GM12878 (cell line): Measurements from ENCODE around the gene DDX56. TPM values are rescaled to one million over a fixed set of nuclear protein-coding genes. Genes with fewer than 3 reads are reported as not detected.

Experiments
- MEF2B ChIP-seq: fragments of 450-650 bp; IDR thresholded peaks from 2 replicates; pipeline ENCODE4 v1.6.1; 2018; ENCODE audit warnings: mild to moderate bottlenecking, moderate library complexity; ENCODE audit not compliant: partially characterized antibody, poor library complexity, severe bottlenecking
- NR2C1 ChIP-seq: fragments of 450-650 bp; IDR thresholded peaks from 2 replicates; pipeline ENCODE4 v1.6.1; 2017; ENCODE audit warnings: antibody characterized with exemption, mild to moderate bottlenecking, moderate library complexity
- YBX1 ChIP-seq: fragments of 450-650 bp; IDR thresholded peaks from 2 replicates; pipeline ENCODE4 v1.6.1; 2016; ENCODE audit warnings: antibody characterized with exemption
- ZNF274 ChIP-seq: IDR thresholded peaks from one replicate; pipeline ENCODE4 v1.8.0; 2011; ENCODE audit not compliant: insufficient read length, insufficient read depth
- polyA plus RNA-seq, 11 experiments: library from polyadenylated mRNA; depleted of rRNA in 4 of 11; unstranded in 6 of 11; stranded (reverse) in 5 of 11; fragments of >200 nt; fragmentation: Nextera tagmentation in 4 of 11; fragmentation: Illumina TruSeq in 1 of 11; extraction: Ambion mirVana in 4 of 11; extraction: Trizol in 1 of 11; gene quantifications; 1 replicate in 1 of 11; 2 replicates in 10 of 11; pipeline versions ENCODE4 v1.2.1 to v1.2.3, GENCODE V29; 2011 to 2016; ENCODE audit warnings: inconsistent platforms in 2 of 11, missing spikeins in 2 of 11, low read depth in 1 of 11
- total RNA-seq, 4 experiments: library from RNA; depleted of rRNA in 3 of 4; stranded (reverse); fragments of >200 nt in 3 of 4; fragmentation: Illumina TruSeq in 1 of 4; extraction: Trizol in 1 of 4; gene quantifications; 2 replicates each; pipeline versions ENCODE4 v1.2.1 to v1.2.3, GENCODE V29; 2013 to 2021

Gene DDX56
- total and polyA plus RNA-seq, 10 of the 15 experiments (the other 5 are each of a cell fraction or from before 2014, with no cell fraction given) = 19.8 to 136 (median 81.3) TPM

- no peak for TF ChIP-seq MEF2B
- no peak for TF ChIP-seq NR2C1
- no peak for TF ChIP-seq YBX1
- no peak for TF ChIP-seq ZNF274
These were observed 56.5 kb downstream of the DDX56 start (continued) for GRCh38 chr7:44517175-44517574.

Other genes with a start within 250 kb of the DDX56 start
- gene CAMK2B, start 248.3 kb downstream of the DDX56 start, total RNA-seq (2014; rRNA removed) = 0.16 and 0.17 TPM in 2 replicates
- not detected in 2 replicates for gene CAMK2B, start 248.3 kb downstream of the DDX56 start, total RNA-seq (2014; rRNA removed; fragmentation: Illumina TruSeq; extraction: Trizol)
- gene CAMK2B, start 248.3 kb downstream of the DDX56 start, total RNA-seq (2021) = 0.23 and 0.24 TPM in 2 replicates
- gene CAMK2B, start 248.3 kb downstream of the DDX56 start, polyA plus RNA-seq (2011; rRNA removed) = 0.06 and 0.11 TPM in 2 replicates
- gene CAMK2B, start 248.3 kb downstream of the DDX56 start, polyA plus RNA-seq (2014; fragmentation: Illumina TruSeq; extraction: Trizol) = 0.06 TPM in 1 of 2 replicates, not detected in the other
- not detected for gene CAMK2B, start 248.3 kb downstream of the DDX56 start, polyA plus RNA-seq (2014; fragmentation: Nextera tagmentation; extraction: Ambion mirVana)
- gene CAMK2B, start 248.3 kb downstream of the DDX56 start, polyA plus RNA-seq (2014; rRNA removed) = 0.06 and 0.22 TPM in 2 replicates
- gene CAMK2B, start 248.3 kb downstream of the DDX56 start, polyA plus RNA-seq (2016; fragmentation: Nextera tagmentation; extraction: Ambion mirVana) = not detected
- 41.1 and 53.0 TPM in 2 replicates for gene NUDCD3, start 83.2 kb downstream of the DDX56 start, total RNA-seq (2014; rRNA removed)
- 29.1 and 35.4 TPM in 2 replicates for gene NUDCD3, start 83.2 kb downstream of the DDX56 start, total RNA-seq (2014; rRNA removed; fragmentation: Illumina TruSeq; extraction: Trizol)
- 89.8 and 92.3 TPM in 2 replicates for gene NUDCD3, start 83.2 kb downstream of the DDX56 start, total RNA-seq (2021)
- gene NUDCD3, start 83.2 kb downstream of the DDX56 start, polyA plus RNA-seq (2011; rRNA removed) = 46.6 and 54.4 TPM in 2 replicates
- gene NUDCD3, start 83.2 kb downstream of the DDX56 start, polyA plus RNA-seq (2014; fragmentation: Illumina TruSeq; extraction: Trizol) = 42.9 and 49.8 TPM in 2 replicates
- gene NUDCD3, start 83.2 kb downstream of the DDX56 start, polyA plus RNA-seq (2014; fragmentation: Nextera tagmentation; extraction: Ambion mirVana) = 10 to 100 TPM; 25.0 to 30.7 TPM
- 43.1 and 47.0 TPM in 2 replicates for gene NUDCD3, start 83.2 kb downstream of the DDX56 start, polyA plus RNA-seq (2014; rRNA removed)
- 10 to 100 TPM; 75.2 to 77.4 TPM for gene NUDCD3, start 83.2 kb downstream of the DDX56 start, polyA plus RNA-seq (2016; fragmentation: Nextera tagmentation; extraction: Ambion mirVana)
- 0.11 TPM in 1 of 2 replicates, not detected in the other for gene NPC1L1, start 32.6 kb downstream of the DDX56 start, total RNA-seq (2014; rRNA removed)
- gene NPC1L1, start 32.6 kb downstream of the DDX56 start, total RNA-seq (2014; rRNA removed; fragmentation: Illumina TruSeq; extraction: Trizol) = not detected in 2 replicates
- 0.08 TPM in 1 of 2 replicates, not detected in the other for gene NPC1L1, start 32.6 kb downstream of the DDX56 start, total RNA-seq (2021)
- gene NPC1L1, start 32.6 kb downstream of the DDX56 start, polyA plus RNA-seq (2011; rRNA removed) = 0.37 and 0.90 TPM in 2 replicates
- 0.01 TPM in 1 of 2 replicates, not detected in the other for gene NPC1L1, start 32.6 kb downstream of the DDX56 start, polyA plus RNA-seq (2014; fragmentation: Illumina TruSeq; extraction: Trizol)
- gene NPC1L1, start 32.6 kb downstream of the DDX56 start, polyA plus RNA-seq (2014; fragmentation: Nextera tagmentation; extraction: Ambion mirVana) = not detected
- 0.03 TPM in 1 of 2 replicates, not detected in the other for gene NPC1L1, start 32.6 kb downstream of the DDX56 start, polyA plus RNA-seq (2014; rRNA removed)
- not detected for gene NPC1L1, start 32.6 kb downstream of the DDX56 start, polyA plus RNA-seq (2016; fragmentation: Nextera tagmentation; extraction: Ambion mirVana)
- 71.3 and 75.3 TPM in 2 replicates for gene TMED4, start 8.3 kb upstream of the DDX56 start, total RNA-seq (2014; rRNA removed)
- gene TMED4, start 8.3 kb upstream of the DDX56 start, total RNA-seq (2014; rRNA removed; fragmentation: Illumina TruSeq; extraction: Trizol) = 39.1 and 41.4 TPM in 2 replicates
- 41.6 and 48.1 TPM in 2 replicates for gene TMED4, start 8.3 kb upstream of the DDX56 start, total RNA-seq (2021)
- 67.1 and 69.8 TPM in 2 replicates for gene TMED4, start 8.3 kb upstream of the DDX56 start, polyA plus RNA-seq (2011; rRNA removed)
- gene TMED4, start 8.3 kb upstream of the DDX56 start, polyA plus RNA-seq (2014; fragmentation: Illumina TruSeq; extraction: Trizol) = 37.3 and 38.9 TPM in 2 replicates
- 10 to 100 TPM; 20.8 to 21.0 TPM for gene TMED4, start 8.3 kb upstream of the DDX56 start, polyA plus RNA-seq (2014; fragmentation: Nextera tagmentation; extraction: Ambion mirVana)
- gene TMED4, start 8.3 kb upstream of the DDX56 start, polyA plus RNA-seq (2014; rRNA removed) = 48.1 and 53.9 TPM in 2 replicates
- gene TMED4, start 8.3 kb upstream of the DDX56 start, polyA plus RNA-seq (2016; fragmentation: Nextera tagmentation; extraction: Ambion mirVana) = 10 to 100 TPM; 55.6 to 57.4 TPM
- 60.6 and 63.5 TPM in 2 replicates for gene OGDH, start 32.7 kb upstream of the DDX56 start, total RNA-seq (2014; rRNA removed)
- gene OGDH, start 32.7 kb upstream of the DDX56 start, total RNA-seq (2014; rRNA removed; fragmentation: Illumina TruSeq; extraction: Trizol) = 20.5 and 23.1 TPM in 2 replicates
- 103 and 104 TPM in 2 replicates for gene OGDH, start 32.7 kb upstream of the DDX56 start, total RNA-seq (2021)
- gene OGDH, start 32.7 kb upstream of the DDX56 start, polyA plus RNA-seq (2011; rRNA removed) = 16.7 and 33.8 TPM in 2 replicates
- 39.9 and 56.7 TPM in 2 replicates for gene OGDH, start 32.7 kb upstream of the DDX56 start, polyA plus RNA-seq (2014; fragmentation: Illumina TruSeq; extraction: Trizol)
- gene OGDH, start 32.7 kb upstream of the DDX56 start, polyA plus RNA-seq (2014; fragmentation: Nextera tagmentation; extraction: Ambion mirVana) = 1 to 10 TPM; 4.1 to 4.2 TPM
- gene OGDH, start 32.7 kb upstream of the DDX56 start, polyA plus RNA-seq (2014; rRNA removed) = 44.7 and 49.1 TPM in 2 replicates
- gene OGDH, start 32.7 kb upstream of the DDX56 start, polyA plus RNA-seq (2016; fragmentation: Nextera tagmentation; extraction: Ambion mirVana) = 10 to 100 TPM; 52.0 to 53.2 TPM
- 22.4 and 23.9 TPM in 2 replicates for gene ZMIZ2, start 174.9 kb upstream of the DDX56 start, total RNA-seq (2014; rRNA removed)
- gene ZMIZ2, start 174.9 kb upstream of the DDX56 start, total RNA-seq (2014; rRNA removed; fragmentation: Illumina TruSeq; extraction: Trizol) = 12.6 and 13.4 TPM in 2 replicates
- 127 and 158 TPM in 2 replicates for gene ZMIZ2, start 174.9 kb upstream of the DDX56 start, total RNA-seq (2021)
- 9.9 and 20.5 TPM in 2 replicates for gene ZMIZ2, start 174.9 kb upstream of the DDX56 start, polyA plus RNA-seq (2011; rRNA removed)
- gene ZMIZ2, start 174.9 kb upstream of the DDX56 start, polyA plus RNA-seq (2014; fragmentation: Illumina TruSeq; extraction: Trizol) = 20.0 and 47.0 TPM in 2 replicates
- 1 to 10 TPM in 1 of 2 experiments, under 1 TPM in 1; 0.71 to 1.5 TPM for gene ZMIZ2, start 174.9 kb upstream of the DDX56 start, polyA plus RNA-seq (2014; fragmentation: Nextera tagmentation; extraction: Ambion mirVana)
- gene ZMIZ2, start 174.9 kb upstream of the DDX56 start, polyA plus RNA-seq (2014; rRNA removed) = 68.1 and 79.0 TPM in 2 replicates
- gene ZMIZ2, start 174.9 kb upstream of the DDX56 start, polyA plus RNA-seq (2016; fragmentation: Nextera tagmentation; extraction: Ambion mirVana) = 1 to 10 TPM; 6.8 to 7.5 TPM
- 4,456 and 4,588 TPM in 2 replicates for gene PPIA, start 222.8 kb upstream of the DDX56 start, total RNA-seq (2014; rRNA removed)
- gene PPIA, start 222.8 kb upstream of the DDX56 start, total RNA-seq (2014; rRNA removed; fragmentation: Illumina TruSeq; extraction: Trizol) = 4,167 and 4,257 TPM in 2 replicates
- 2,712 and 2,761 TPM in 2 replicates for gene PPIA, start 222.8 kb upstream of the DDX56 start, total RNA-seq (2021)
- 5,180 and 5,731 TPM in 2 replicates for gene PPIA, start 222.8 kb upstream of the DDX56 start, polyA plus RNA-seq (2011; rRNA removed)
- 7,982 and 8,071 TPM in 2 replicates for gene PPIA, start 222.8 kb upstream of the DDX56 start, polyA plus RNA-seq (2014; fragmentation: Illumina TruSeq; extraction: Trizol)
- gene PPIA, start 222.8 kb upstream of the DDX56 start, polyA plus RNA-seq (2014; fragmentation: Nextera tagmentation; extraction: Ambion mirVana) = 1,000 to 10,000 TPM; 4,393 to 4,550 TPM
- gene PPIA, start 222.8 kb upstream of the DDX56 start, polyA plus RNA-seq (2014; rRNA removed) = 5,467 and 5,874 TPM in 2 replicates
- gene PPIA, start 222.8 kb upstream of the DDX56 start, polyA plus RNA-seq (2016; fragmentation: Nextera tagmentation; extraction: Ambion mirVana) = 1,000 to 10,000 TPM; 5,978 to 5,991 TPM